IMR-90 (cell line): ENCODE results near the gene AOPEP. TPM values are rescaled to one million over a fixed set of nuclear protein-coding genes. Genes with fewer than 3 reads are reported as not detected.
A peak's percentile ranks its signal among the peaks of the same experiment; 100 is the strongest.

Experiments
- ATAC-seq: fragments of 200-7000 bp; cut with Tn5 transposase; 2 replicates; pipeline ENCODE4 v1.9.1; 2020; ENCODE audit warnings: low read depth, mild to moderate bottlenecking, moderate library complexity
- BruUV-seq: library from RNA; stranded (reverse); fragments of 400-500 nt; replicated peaks from 2 replicates; lab custom pipeline; 2021; lab: Mats Ljungman, UMichigan
- CTCF ChIA-PET: fragments of 300-600 bp; formaldehyde crosslinking; extraction: SDS; loops from one replicate; lab custom pipeline; 2021; ENCODE audit warnings: antibody characterized with exemption; lab: Yijun Ruan, JAX
- POLR2A ChIA-PET: fragments of 300-600 bp; sonication (Branson Sonifier 250); formaldehyde crosslinking; loops from one replicate; lab custom pipeline; 2022; ENCODE audit warnings: antibody characterized with exemption; ENCODE audit not compliant: unreplicated experiment; lab: Charles Lee
- DNase-seq: peaks from one replicate; pipeline ENCODE4 v3.0.0; 2013
- H2AFZ ChIP-seq: replicated peaks from 2 replicates; pipeline ENCODE3; 2013; ENCODE audit warnings: low read length, mild to moderate bottlenecking; ENCODE audit not compliant: poor library complexity
- H2AK5ac ChIP-seq: 2 replicates; pipeline ENCODE4 v1.6.1; 2013; ENCODE audit warnings: low read depth, low read length, inconsistent platforms
- H2AK9ac ChIP-seq: replicated peaks from 2 replicates; pipeline ENCODE3; 2013; ENCODE audit warnings: mild to moderate bottlenecking, low read depth, low read length, moderate library complexity; ENCODE audit not compliant: poor library complexity
- H2BK120ac ChIP-seq: 2 replicates; pipeline ENCODE4 v1.6.1; 2013; ENCODE audit warnings: low read depth, low read length, inconsistent platforms
- H2BK15ac ChIP-seq: 3 replicates; pipeline ENCODE4 v1.6.1; 2013; ENCODE audit warnings: low read depth, low read length, inconsistent platforms
- H2BK20ac ChIP-seq: 2 replicates; pipeline ENCODE4 v1.6.1; 2013; ENCODE audit warnings: low read depth, mild to moderate bottlenecking, inconsistent platforms, low read length, moderate library complexity
- H2BK5ac ChIP-seq: 2 replicates; pipeline ENCODE4 v1.6.1; 2013; ENCODE audit warnings: mild to moderate bottlenecking, low read depth, low read length, inconsistent platforms; ENCODE audit not compliant: poor library complexity, severe bottlenecking
- H3K14ac ChIP-seq: replicated peaks from 2 replicates; pipeline ENCODE4 v1.6.1; 2013; ENCODE audit warnings: low read depth, low read length, inconsistent platforms
- H3K18ac ChIP-seq: 2 replicates; pipeline ENCODE4 v1.6.1; 2013; ENCODE audit warnings: low read depth, low read length, control low read depth
- H3K23ac ChIP-seq: 2 replicates; pipeline ENCODE4 v1.6.1; 2013; ENCODE audit warnings: low read depth, low read length, inconsistent platforms
- H3K27ac ChIP-seq: 2 replicates; pipeline ENCODE4 v1.5.1; 2013; ENCODE audit warnings: mild to moderate bottlenecking, control low read depth, low read length; ENCODE audit not compliant: insufficient read depth
- H3K27me3 ChIP-seq: 2 replicates; pipeline ENCODE4 v1.6.1; 2013; ENCODE audit warnings: low read length; ENCODE audit not compliant: control insufficient read depth, insufficient read depth
- H3K36me3 ChIP-seq: 2 replicates; pipeline ENCODE4 v1.6.1; 2013; ENCODE audit warnings: low read length, mixed read lengths; ENCODE audit not compliant: control insufficient read depth, insufficient read depth
- H3K4ac ChIP-seq: 2 replicates; pipeline ENCODE4 v1.6.1; 2013; ENCODE audit warnings: low read depth, low read length, inconsistent platforms
- H3K4me1 ChIP-seq: 2 replicates; pipeline ENCODE4 v1.6.1; 2013; ENCODE audit warnings: low read length, mixed read lengths; ENCODE audit not compliant: control insufficient read depth, insufficient read depth
- H3K4me2 ChIP-seq: 2 replicates; pipeline ENCODE4 v1.6.1; 2013; ENCODE audit warnings: low read depth, mild to moderate bottlenecking, control low read depth, low read length, moderate library complexity
- H3K4me3 ChIP-seq: 2 replicates; pipeline ENCODE4 v1.5.1; 2013; ENCODE audit warnings: low read depth, mild to moderate bottlenecking, control low read depth, low read length, moderate library complexity; ENCODE audit not compliant: insufficient read depth
- H3K56ac ChIP-seq: 2 replicates; pipeline ENCODE4 v1.6.1; 2013; ENCODE audit warnings: low read length, inconsistent platforms; ENCODE audit not compliant: insufficient read depth; ENCODE audit errors: extremely low read depth
- H3K79me1 ChIP-seq, 2 experiments: 2 replicates each; pipeline ENCODE4 v1.6.1; 2013; ENCODE audit warnings: low read length in 2 of 2, inconsistent platforms in 1 of 2, low read depth in 1 of 2
- H3K9ac ChIP-seq: 2 replicates; pipeline ENCODE4 v1.6.1; 2013; ENCODE audit warnings: low read depth, low read length, control low read depth
- H3K9me1 ChIP-seq: 2 replicates; pipeline ENCODE4 v1.6.1; 2013; ENCODE audit warnings: low read length, inconsistent platforms; ENCODE audit not compliant: insufficient read depth
- H3K9me3 ChIP-seq: 2 replicates; pipeline ENCODE4 v1.6.1; 2013; ENCODE audit warnings: low read length; ENCODE audit not compliant: control insufficient read depth, insufficient read depth
- H4K20me1 ChIP-seq: 2 replicates; pipeline ENCODE4 v1.6.1; 2013; ENCODE audit warnings: low read length, inconsistent platforms; ENCODE audit not compliant: insufficient read depth
- H4K5ac ChIP-seq: 2 replicates; pipeline ENCODE4 v1.6.1; 2013; ENCODE audit warnings: mild to moderate bottlenecking, low read depth, low read length, control low read depth
- H4K8ac ChIP-seq, 2 experiments: 2 replicates each; pipeline ENCODE4 v1.6.1; 2013; ENCODE audit warnings: low read depth in 2 of 2, low read length in 2 of 2, control low read depth in 1 of 2, inconsistent platforms in 1 of 2
- H4K91ac ChIP-seq: 2 replicates; pipeline ENCODE4 v1.6.1; 2013; ENCODE audit warnings: low read depth, low read length, inconsistent platforms; ENCODE audit not compliant: insufficient read depth
- CEBPB ChIP-seq: IDR thresholded peaks from 2 replicates; pipeline ENCODE4 v1.6.1; 2012; ENCODE audit warnings: low read depth, low read length, improper control_type of control experiment
- MXI1 ChIP-seq: IDR thresholded peaks from 2 replicates; pipeline ENCODE4 v1.6.1; 2012; ENCODE audit warnings: low read depth, mild to moderate bottlenecking, low read length, moderate library complexity, borderline replicate concordance
- POLR2A ChIP-seq: IDR thresholded peaks from 2 replicates; pipeline ENCODE4 v1.6.1; 2012; ENCODE audit warnings: mild to moderate bottlenecking, low read depth, low read length
- RAD21 ChIP-seq: IDR thresholded peaks from 2 replicates; pipeline ENCODE4 v1.6.1; 2012; ENCODE audit warnings: low read length, improper control_type of control experiment
- RFX5 ChIP-seq: IDR thresholded peaks from 2 replicates; pipeline ENCODE4 v1.8.0; 2012; ENCODE audit warnings: low read depth, mild to moderate bottlenecking, low read length, moderate library complexity
- SMC3 ChIP-seq: fragments of 150-350 bp; IDR thresholded peaks from 2 replicates; pipeline ENCODE4 v1.6.1; 2016; ENCODE audit warnings: low read depth, mild to moderate bottlenecking, antibody characterized with exemption, low read length, moderate library complexity
- WGBS, 2 experiments: methylation state at CpG; one replicate each; pipeline versions ENCODE4 v1.1.5 to v1.1.7; 2013; ENCODE audit warnings: missing lambda C conversion rate in 2 of 2; ENCODE audit not compliant: insufficient read length in 1 of 2; ENCODE audit errors: extremely low coverage in 2 of 2; 5-methylcytosine and 5-hydroxymethylcytosine counted together
- dilution Hi-C: fragments of 300-500 bp; cut with HindIII; formaldehyde crosslinking; loops from one replicate; pipeline ENCODE4 v1.14.3; 2018; ENCODE audit warnings: low sequenced_read_pairs; ENCODE audit not compliant: unreplicated experiment
- in situ Hi-C: fragments of 300-500 bp; cut with MboI; formaldehyde crosslinking; loops from 3 replicates; pipeline ENCODE4 v1.14.3; 2019; ENCODE audit warnings: low sequenced_read_pairs, inconsistent platforms, mixed read lengths
- intact Hi-C: fragments of 100-400 bp; cut with micrococcal nuclease; formaldehyde crosslinking; loops from 2 replicates; pipeline ENCODE4 v1.10.0; 2022
- polyA plus RNA-seq, 3 experiments: library from polyadenylated mRNA; depleted of rRNA; stranded (reverse); fragments of >200 nt; gene quantifications; 2 replicates each; pipeline ENCODE4 v1.2.3, GENCODE V29; 2012; ENCODE audit warnings: low replicate concordance in 1 of 3
- total RNA-seq: library from RNA; depleted of rRNA; stranded (reverse); fragments of >200 nt; gene quantifications from 2 replicates; pipeline ENCODE4 v1.2.3, GENCODE V29; 2012
- TF ChIP-seq, protein P1 (sequence below): conservative IDR thresholded peaks from 2 replicates; pipeline ENCODE4 v1.5.1; 2012; ENCODE audit warnings: mild to moderate bottlenecking, low read depth, low read length, improper control_type of control experiment

Gene AOPEP
- total and polyA plus RNA-seq, 2 of the 4 experiments (the other 2 are of a cell fraction), result 34.9 to 38.7 TPM

DNA sequence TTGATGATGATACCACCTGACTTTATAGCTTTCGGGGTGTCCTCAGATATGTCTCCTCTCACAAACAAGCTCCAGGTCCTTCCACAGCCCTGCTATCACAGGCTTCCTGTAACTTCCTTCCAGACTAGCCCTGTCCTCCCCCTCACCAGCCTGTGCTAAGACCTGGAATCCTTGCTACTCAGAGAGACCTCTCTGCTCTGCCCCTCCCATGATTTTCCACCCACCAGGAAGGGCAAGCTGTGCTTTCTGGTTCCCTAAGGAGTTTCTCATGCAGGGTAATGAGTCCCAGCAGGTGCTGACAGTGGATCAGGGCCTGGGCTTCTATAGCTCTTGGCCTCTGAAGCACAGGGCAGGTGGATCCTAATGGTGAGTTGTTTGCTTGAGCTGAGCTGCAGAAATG lies 86.9 kb downstream of the AOPEP start:
- H3K18ac ChIP-seq, result peak overlapping the region; percentile 50; the same call in 1 of the 2 replicates
- no peak overlapping the region for H3K23ac ChIP-seq
- POLR2A ChIA-PET, result no interaction called here
- peak overlapping the region; percentile 27; the same call in 1 of the 2 replicates for H4K91ac ChIP-seq
- H2BK20ac ChIP-seq, result no peak overlapping the region
- no peak overlapping the region for H3K4ac ChIP-seq
- BruUV-seq, result no TSS peak
- peak overlapping the region; percentile 52 for H2AK5ac ChIP-seq
- H3K14ac ChIP-seq, result peak overlapping the region; percentile 18; the same call in 1 of the 2 replicates
- TF ChIP-seq RAD21 (no peak), RFX5 (no peak), SMC3 (no peak), CEBPB (no peak), POLR2A (no peak), MXI1 (no peak)
- TF ChIP-seq, protein P1, sequence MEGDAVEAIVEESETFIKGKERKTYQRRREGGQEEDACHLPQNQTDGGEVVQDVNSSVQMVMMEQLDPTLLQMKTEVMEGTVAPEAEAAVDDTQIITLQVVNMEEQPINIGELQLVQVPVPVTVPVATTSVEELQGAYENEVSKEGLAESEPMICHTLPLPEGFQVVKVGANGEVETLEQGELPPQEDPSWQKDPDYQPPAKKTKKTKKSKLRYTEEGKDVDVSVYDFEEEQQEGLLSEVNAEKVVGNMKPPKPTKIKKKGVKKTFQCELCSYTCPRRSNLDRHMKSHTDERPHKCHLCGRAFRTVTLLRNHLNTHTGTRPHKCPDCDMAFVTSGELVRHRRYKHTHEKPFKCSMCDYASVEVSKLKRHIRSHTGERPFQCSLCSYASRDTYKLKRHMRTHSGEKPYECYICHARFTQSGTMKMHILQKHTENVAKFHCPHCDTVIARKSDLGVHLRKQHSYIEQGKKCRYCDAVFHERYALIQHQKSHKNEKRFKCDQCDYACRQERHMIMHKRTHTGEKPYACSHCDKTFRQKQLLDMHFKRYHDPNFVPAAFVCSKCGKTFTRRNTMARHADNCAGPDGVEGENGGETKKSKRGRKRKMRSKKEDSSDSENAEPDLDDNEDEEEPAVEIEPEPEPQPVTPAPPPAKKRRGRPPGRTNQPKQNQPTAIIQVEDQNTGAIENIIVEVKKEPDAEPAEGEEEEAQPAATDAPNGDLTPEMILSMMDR, result no peak
- no peak overlapping the region for H2BK5ac ChIP-seq
- H2BK15ac ChIP-seq, result no peak overlapping the region; the same call in 2 of the 3 replicates
- H3K9ac ChIP-seq, result no peak overlapping the region
- no peak overlapping the region for H4K8ac ChIP-seq
- in situ Hi-C loops, result no loop called here
- intact Hi-C loops, result no loop called here
- no peak overlapping the region for H2AFZ ChIP-seq
- no peaks in the 10 kb centered on the region for H3K9me3 ChIP-seq
- no peak for ATAC-seq
- H3K4me3 ChIP-seq, result no peak overlapping the region
- H2BK120ac ChIP-seq, result no peak overlapping the region
- dilution Hi-C loops, result no loop called here
- peaks cover 15% of the 10 kb centered on the region for H3K4me1 ChIP-seq
- CTCF ChIA-PET, result interaction anchor here (0.9 kb wide), 1 partner anchor 55 kb away, joined by 3 read pairs; no protein-coding TSS in a partner anchor
- peaks cover 7% of the 10 kb centered on the region for H3K36me3 ChIP-seq
- H3K79me1 ChIP-seq, result peaks cover 0 to 9% of the 10 kb centered on the region in 2 experiments; a peak in 2 of 4 replicates
- no CpG with 5 or more reads among the region's 1 CpG for WGBS, 2 experiments
- peaks cover 4% of the 10 kb centered on the region; the same call in 1 of the 2 replicates for H4K20me1 ChIP-seq
- H4K5ac ChIP-seq, result peak overlapping the region; percentile 20; the same call in 1 of the 2 replicates
- H3K27me3 ChIP-seq, result no peaks in the 10 kb centered on the region
- no peak overlapping the region for H2AK9ac ChIP-seq
- no peak overlapping the region for H3K4me2 ChIP-seq
- no peak for DNase-seq
- peaks cover 10% of the 10 kb centered on the region for H3K9me1 ChIP-seq
- no peak overlapping the region for H3K56ac ChIP-seq
- no peak overlapping the region for H3K27ac ChIP-seq
